Upper lobe of left lung (tissue), 4 donors: ENCODE measurements around the gene ADGRD1.

ENCODE experiments used
- EP300 ChIP-seq, 4 donors: sonication (generic); formaldehyde crosslinking; IDR thresholded peaks; one replicate each; pipeline ENCODE4 v1.5.1; 2017; ENCODE audit warnings: antibody characterized with exemption in 4 of 4, control low read depth in 2 of 4
- POLR2A ChIP-seq, 4 donors: fragments of 450-650 bp; IDR thresholded peaks; one replicate each; pipeline ENCODE4 v1.5.1; 2016 to 2017; ENCODE audit warnings: antibody characterized with exemption in 4 of 4, mild to moderate bottlenecking in 2 of 4
- POLR2AphosphoS5 ChIP-seq, 2 donors: sonication (generic); formaldehyde crosslinking; IDR thresholded peaks; one replicate each; pipeline ENCODE4 v1.5.1; 2017; ENCODE audit warnings: antibody characterized with exemption in 2 of 2
- TF ChIP-seq, protein P1 (sequence below), 6 experiments: fragments of 450-650 bp in 4 of 6; fragments of 200-600 bp in 2 of 6; sonication (generic) in 2 of 6; IDR thresholded peaks; one replicate each; pipeline ENCODE4 v1.5.1; 2016 to 2019; ENCODE audit warnings: antibody characterized with exemption in 6 of 6

DNA sequence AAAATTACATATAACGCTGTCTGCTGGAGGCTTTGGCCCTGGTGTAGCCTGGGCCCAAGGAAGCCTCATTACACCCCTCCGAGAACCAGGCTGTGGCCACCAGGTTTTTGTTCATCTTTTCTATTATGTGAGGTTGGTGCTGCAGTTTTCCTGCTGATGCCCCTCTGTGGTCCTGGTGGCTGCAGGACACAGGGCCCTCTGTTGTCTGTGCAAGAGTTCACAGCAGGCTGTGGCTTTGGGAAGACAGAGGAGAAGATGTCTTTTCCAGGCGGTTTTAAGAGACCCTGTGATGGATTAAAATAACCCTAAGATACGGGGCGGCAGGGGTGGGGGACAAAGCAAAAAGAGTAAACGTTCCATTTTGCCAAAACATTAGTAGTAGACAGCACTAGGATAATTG lies 121.5 kb downstream of the ADGRD1 start:
- TF ChIP-seq, protein P1, sequence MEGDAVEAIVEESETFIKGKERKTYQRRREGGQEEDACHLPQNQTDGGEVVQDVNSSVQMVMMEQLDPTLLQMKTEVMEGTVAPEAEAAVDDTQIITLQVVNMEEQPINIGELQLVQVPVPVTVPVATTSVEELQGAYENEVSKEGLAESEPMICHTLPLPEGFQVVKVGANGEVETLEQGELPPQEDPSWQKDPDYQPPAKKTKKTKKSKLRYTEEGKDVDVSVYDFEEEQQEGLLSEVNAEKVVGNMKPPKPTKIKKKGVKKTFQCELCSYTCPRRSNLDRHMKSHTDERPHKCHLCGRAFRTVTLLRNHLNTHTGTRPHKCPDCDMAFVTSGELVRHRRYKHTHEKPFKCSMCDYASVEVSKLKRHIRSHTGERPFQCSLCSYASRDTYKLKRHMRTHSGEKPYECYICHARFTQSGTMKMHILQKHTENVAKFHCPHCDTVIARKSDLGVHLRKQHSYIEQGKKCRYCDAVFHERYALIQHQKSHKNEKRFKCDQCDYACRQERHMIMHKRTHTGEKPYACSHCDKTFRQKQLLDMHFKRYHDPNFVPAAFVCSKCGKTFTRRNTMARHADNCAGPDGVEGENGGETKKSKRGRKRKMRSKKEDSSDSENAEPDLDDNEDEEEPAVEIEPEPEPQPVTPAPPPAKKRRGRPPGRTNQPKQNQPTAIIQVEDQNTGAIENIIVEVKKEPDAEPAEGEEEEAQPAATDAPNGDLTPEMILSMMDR (IDR thresholded peaks at IDR 0.05), result no peak
- no peak for TF ChIP-seq POLR2A (IDR thresholded peaks at IDR 0.05)
- TF ChIP-seq EP300 (IDR thresholded peaks at IDR 0.05), result no peak
- no peak for TF ChIP-seq POLR2AphosphoS5 (IDR thresholded peaks at IDR 0.05)
